HG03571 (cell line): ENCODE measurements around the gene KRTAP5-1.
"Not testable (repeated sequence)": the region's sequence is repeated elsewhere in the genome, so short reads cannot be mapped to it uniquely, and the experiment has no call there.

Experiments used
- ATAC-seq: cut with Tn5 transposase; IDR thresholded peaks from one replicate; pipeline ENCODE4 v1.9.1; 2021; ENCODE audit not compliant: unreplicated experiment

KRTAP5-1 gene

GRCh38 chr11:1584661-1585370 lies at the start of gene KRTAP5-1:
TSS of gene KRTAP5-1 (minus strand) at chr11:1585283. CDS start at chr11:1585249, 34 bp downstream.
- ATAC-seq, result not testable (repeated sequence)

GRCh38 chr11:1633864-1634263 lies 48.8 kb upstream of the KRTAP5-1 start:
- ATAC-seq, result no peak

- no peak for ATAC-seq
Observed at GRCh38 chr11:1632053-1632714, 47.1 kb upstream of the KRTAP5-1 start.

GRCh38 chr11:1631066-1631568 lies 46.0 kb upstream of the KRTAP5-1 start:
- ATAC-seq, result no peak

GRCh38 chr11:1630271-1630670 lies 45.2 kb upstream of the KRTAP5-1 start:
- ATAC-seq, result no peak

- no peak for ATAC-seq
Observed at GRCh38 chr11:1629326-1630185, 44.5 kb upstream of the KRTAP5-1 start, which contains the start of gene KRTAP5-5. TSS of gene KRTAP5-5 (plus strand) at chr11:1629775. CDS start at chr11:1629841, 66 bp downstream.

GRCh38 chr11:1628506-1629325 lies 43.6 kb upstream of the KRTAP5-1 start:
- ATAC-seq, result no peak

- no peak for ATAC-seq
Observed at GRCh38 chr11:1625541-1625940, 40.5 kb upstream of the KRTAP5-1 start.

GRCh38 chr11:1624621-1625020 lies 39.5 kb upstream of the KRTAP5-1 start:
- ATAC-seq, result no peak

- ATAC-seq, result no peak
Observed at GRCh38 chr11:1623716-1624115, 38.6 kb upstream of the KRTAP5-1 start.

- no peak for ATAC-seq
Observed at GRCh38 chr11:1622086-1622485, 37.0 kb upstream of the KRTAP5-1 start, which contains the start of gene KRTAP5-4. TSS of gene KRTAP5-4 (minus strand) at chr11:1622138. CDS start at chr11:1622093, 45 bp downstream.

GRCh38 chr11:1619449-1619848 lies 34.4 kb upstream of the KRTAP5-1 start:
- no peak for ATAC-seq

- no peak for ATAC-seq
Observed at GRCh38 chr11:1618231-1618630, 33.1 kb upstream of the KRTAP5-1 start.

- no peak for ATAC-seq
Observed at GRCh38 chr11:1608363-1608762, 23.3 kb upstream of the KRTAP5-1 start, which contains the start of gene KRTAP5-3. TSS of gene KRTAP5-3 (minus strand) at chr11:1608463. CDS start at chr11:1608385, 78 bp downstream.

- not testable (repeated sequence) for ATAC-seq
Observed at GRCh38 chr11:1607901-1608300, 22.8 kb upstream of the KRTAP5-1 start.

GRCh38 chr11:1607156-1607845 lies 22.2 kb upstream of the KRTAP5-1 start:
- ATAC-seq, result not testable (repeated sequence)

GRCh38 chr11:1605923-1606322 lies 20.8 kb upstream of the KRTAP5-1 start:
- peak; percentile 78 for ATAC-seq

- no peak for ATAC-seq
Observed at GRCh38 chr11:1604711-1605110, 19.6 kb upstream of the KRTAP5-1 start.

- ATAC-seq, result no peak
Observed at GRCh38 chr11:1604181-1604580, 19.1 kb upstream of the KRTAP5-1 start.

- ATAC-seq, result no peak
Observed at GRCh38 chr11:1603629-1604028, 18.5 kb upstream of the KRTAP5-1 start.
